Sigmoid colon (tissue), 7 donors: ENCODE results near the gene PLAAT5. TPM values are rescaled to one million over a fixed set of nuclear protein-coding genes. Genes with fewer than 3 reads are reported as not detected.

ENCODE experiments used
- DNase-seq: peaks from one replicate; pipeline ENCODE4 v3.0.0-alpha.2; 2019
- H3K27ac ChIP-seq, 4 donors: fragments of 200-600 bp; sonication (generic); one replicate each; pipeline ENCODE4 v1.5.1; 2016 to 2019; ENCODE audit warnings: mild to moderate bottlenecking in 1 of 4
- H3K27me3 ChIP-seq, 3 donors: fragments of 200-600 bp; sonication (generic); one replicate each; pipeline ENCODE4 v1.5.1; 2019; ENCODE audit warnings: mild to moderate bottlenecking in 1 of 3
- H3K36me3 ChIP-seq, 4 donors: fragments of 200-600 bp; sonication (generic); one replicate each; pipeline ENCODE4 v1.5.1; 2016 to 2019
- H3K4me1 ChIP-seq, 4 donors: fragments of 200-600 bp; sonication (generic); one replicate each; pipeline ENCODE4 v1.5.1; 2017 to 2019
- H3K4me3 ChIP-seq, 4 donors: fragments of 200-600 bp; sonication (generic); one replicate each; pipeline ENCODE4 v1.5.1; 2017 to 2019; ENCODE audit warnings: mild to moderate bottlenecking in 2 of 4, moderate library complexity in 1 of 4
- H3K9me3 ChIP-seq, 4 donors: fragments of 200-600 bp in 3 of 4; sonication (generic) in 3 of 4; one replicate each; pipeline versions ENCODE4 v1.5.1 to v1.6.1; 2013 to 2019
- CTCF ChIP-seq, 4 experiments: fragments of 450-650 bp in 3 of 4; fragments of 200-600 bp in 1 of 4; IDR thresholded peaks; one replicate each; pipeline ENCODE4 v1.5.1; 2016 to 2019; ENCODE audit warnings: antibody characterized with exemption in 4 of 4, mild to moderate bottlenecking in 3 of 4, moderate library complexity in 2 of 4
- EP300 ChIP-seq, 4 donors: sonication (generic); formaldehyde crosslinking; IDR thresholded peaks; one replicate each; pipeline ENCODE4 v1.6.1; 2017; ENCODE audit warnings: antibody characterized with exemption in 4 of 4
- POLR2A ChIP-seq, 2 donors: fragments of 450-650 bp; IDR thresholded peaks; one replicate each; pipeline ENCODE4 v1.6.1; 2016; ENCODE audit warnings: antibody characterized with exemption in 2 of 2, mild to moderate bottlenecking in 2 of 2, moderate library complexity in 2 of 2
- POLR2AphosphoS5 ChIP-seq, 4 donors: sonication (generic); formaldehyde crosslinking; IDR thresholded peaks; one replicate each; pipeline ENCODE4 v1.6.1; 2017; ENCODE audit warnings: antibody characterized with exemption in 4 of 4
- WGBS, 2 donors: extraction: QIAGEN DNeasy Blood & Tissue Kit; methylation state at CpG; one replicate each; pipeline ENCODE4 v1.1.7; 2013; 5-methylcytosine and 5-hydroxymethylcytosine counted together
- intact Hi-C: fragments of 100-400 bp; cut with DNase I; formaldehyde crosslinking; loops from one replicate; pipeline ENCODE4 v1.15.1; 2023
- polyA plus RNA-seq, 3 donors: library from polyadenylated mRNA; stranded (reverse); fragments of 200-250 nt; gene quantifications; one replicate each; pipeline ENCODE4 v1.2.3, GENCODE V29; 2013
- total RNA-seq, 4 donors: library from RNA; depleted of rRNA; stranded (reverse); fragments of >200 nt; gene quantifications; one replicate each; pipeline ENCODE4 v1.1.0, GENCODE V29; 2016
- donor health status: healthy with polysubstance abuse.
- donor health status: Bipolar disorder and iron deficiency.
- donor health status: healthy.

PLAAT5 gene
- total and polyA plus RNA-seq, 7 donors, result 1.2 to 8.4 (median 2.3) TPM; not detected in 1

DNA sequence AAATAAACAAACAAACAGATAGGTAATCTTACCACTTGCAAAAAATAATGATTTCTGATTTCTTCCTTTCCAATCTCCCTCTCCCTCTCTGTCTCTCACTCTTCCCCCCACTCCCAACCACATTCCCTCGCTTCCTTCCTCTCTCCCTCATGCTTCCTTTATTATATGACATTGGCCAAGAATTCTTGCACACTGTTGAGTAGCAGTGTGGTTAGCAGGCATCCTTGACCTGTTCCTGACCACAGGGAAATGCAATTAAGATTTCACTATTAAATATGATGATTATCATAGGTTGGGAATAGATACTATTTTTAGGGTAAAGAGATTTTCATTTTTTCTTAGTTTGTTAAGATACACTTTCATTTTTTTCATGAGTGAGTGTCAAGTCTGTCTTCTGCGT, 30.9 kb upstream of the PLAAT5 start:
- DNase-seq, result no peak
- intact Hi-C loops, result no loop called here
- H3K36me3 ChIP-seq, result no peaks in the 10 kb centered on the region
- H3K27ac ChIP-seq, result no peak overlapping the region
- TF ChIP-seq CTCF (IDR thresholded peaks at IDR 0.05) (no peak), EP300 (IDR thresholded peaks at IDR 0.05) (no peak), POLR2A (IDR thresholded peaks at IDR 0.05) (no peak), POLR2AphosphoS5 (IDR thresholded peaks at IDR 0.05) (no peak)
- H3K4me3 ChIP-seq, result no peak overlapping the region
- WGBS, 2 donors, result 87 to 95% methylated on average over 2 of the region's 2 CpGs
- H3K27me3 ChIP-seq, result no peaks in the 10 kb centered on the region
- no peaks in the 10 kb centered on the region for H3K4me1 ChIP-seq
- no peaks in the 10 kb centered on the region for H3K9me3 ChIP-seq

- intact Hi-C loops, result no loop called here
- H3K36me3 ChIP-seq, result no peaks in the 10 kb centered on the region
- 89 to 92% methylated on average over 5 of the region's 5 CpGs for WGBS, 2 donors
- H3K27ac ChIP-seq, result no peak overlapping the region
- H3K9me3 ChIP-seq, result no peaks in the 10 kb centered on the region
- H3K27me3 ChIP-seq, result no peaks in the 10 kb centered on the region
- no peak for DNase-seq
- H3K4me1 ChIP-seq, result no peaks in the 10 kb centered on the region
- no peak for TF ChIP-seq POLR2AphosphoS5 (IDR thresholded peaks at IDR 0.05)
- no peak for TF ChIP-seq CTCF (IDR thresholded peaks at IDR 0.05)
- no peak for TF ChIP-seq POLR2A (IDR thresholded peaks at IDR 0.05)
- TF ChIP-seq EP300 (IDR thresholded peaks at IDR 0.05), result no peak
- no peak overlapping the region for H3K4me3 ChIP-seq
Observed at GRCh38 chr11:63520606-63521170, 29.7 kb upstream of the PLAAT5 start.

GRCh38 chr11:63518548-63518947, 27.6 kb upstream of the PLAAT5 start:
- H3K27ac ChIP-seq, result no peak overlapping the region
- no peaks in the 10 kb centered on the region for H3K9me3 ChIP-seq
- no peak overlapping the region for H3K4me3 ChIP-seq
- intact Hi-C loops, result no loop called here
- no peaks in the 10 kb centered on the region for H3K4me1 ChIP-seq
- H3K36me3 ChIP-seq, result no peaks in the 10 kb centered on the region
- no peak for DNase-seq
- H3K27me3 ChIP-seq, result no peaks in the 10 kb centered on the region
- WGBS, 2 donors, result 24 to 65% methylated on average over 1 of the region's 1 CpG
- TF ChIP-seq POLR2A (IDR thresholded peaks at IDR 0.05) (no peak), EP300 (IDR thresholded peaks at IDR 0.05) (no peak), POLR2AphosphoS5 (IDR thresholded peaks at IDR 0.05) (no peak), CTCF (IDR thresholded peaks at IDR 0.05) (no peak)

- no peak for DNase-seq
- H3K27me3 ChIP-seq, result no peaks in the 10 kb centered on the region
- no peaks in the 10 kb centered on the region for H3K9me3 ChIP-seq
- no peak overlapping the region for H3K27ac ChIP-seq
- TF ChIP-seq CTCF (IDR thresholded peaks at IDR 0.05) (no peak), EP300 (IDR thresholded peaks at IDR 0.05) (no peak), POLR2A (IDR thresholded peaks at IDR 0.05) (no peak), POLR2AphosphoS5 (IDR thresholded peaks at IDR 0.05) (no peak)
- intact Hi-C loops, result no loop called here
- no peaks in the 10 kb centered on the region for H3K36me3 ChIP-seq
- no peaks in the 10 kb centered on the region for H3K4me1 ChIP-seq
- 91 to 92% methylated on average over 5 of the region's 5 CpGs for WGBS, 2 donors
- H3K4me3 ChIP-seq, result no peak overlapping the region
Observed at GRCh38 chr11:63517156-63517555, 26.2 kb upstream of the PLAAT5 start.

GRCh38 chr11:63516109-63516508, 25.1 kb upstream of the PLAAT5 start:
- Histone ChIP-seq H3K4me3 (no peak overlapping the region), H3K4me1 (no peaks in the 10 kb centered on the region), H3K27ac (no peak overlapping the region), H3K27me3 (no peaks in the 10 kb centered on the region), H3K36me3 (no peaks in the 10 kb centered on the region), H3K9me3 (no peaks in the 10 kb centered on the region)
- intact Hi-C loops, result no loop called here
- DNase-seq, result no peak
- no peak for TF ChIP-seq POLR2AphosphoS5 (IDR thresholded peaks at IDR 0.05)
- TF ChIP-seq EP300 (IDR thresholded peaks at IDR 0.05), result no peak
- TF ChIP-seq CTCF (IDR thresholded peaks at IDR 0.05), result no peak
- TF ChIP-seq POLR2A (IDR thresholded peaks at IDR 0.05), result no peak
- 95 to 96% methylated on average over 6 of the region's 6 CpGs for WGBS, 2 donors
